Measurements from ENCODE around the gene SERPINA7.

DNA sequence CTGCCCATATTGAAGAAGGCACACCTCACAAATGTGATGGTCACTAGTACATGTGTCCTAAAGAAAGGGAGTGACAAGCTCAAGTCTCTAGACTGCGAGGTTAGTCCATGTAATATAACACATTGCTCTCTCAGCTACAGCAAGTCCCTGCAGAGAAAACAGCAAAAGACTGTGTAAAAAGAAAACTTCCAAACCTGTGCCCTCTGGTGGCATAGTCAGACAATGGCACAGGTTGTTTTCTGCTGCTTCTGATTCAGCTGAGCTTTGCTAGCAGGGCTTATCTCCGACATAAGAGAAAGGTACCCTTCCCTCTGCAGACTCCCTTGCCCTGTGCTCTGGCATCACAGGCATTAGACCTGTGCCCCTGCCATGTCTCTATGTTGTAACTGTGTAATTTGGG, 1.4 kb upstream of the SERPINA7 start:
- TF ChIP-seq, protein P1, sequence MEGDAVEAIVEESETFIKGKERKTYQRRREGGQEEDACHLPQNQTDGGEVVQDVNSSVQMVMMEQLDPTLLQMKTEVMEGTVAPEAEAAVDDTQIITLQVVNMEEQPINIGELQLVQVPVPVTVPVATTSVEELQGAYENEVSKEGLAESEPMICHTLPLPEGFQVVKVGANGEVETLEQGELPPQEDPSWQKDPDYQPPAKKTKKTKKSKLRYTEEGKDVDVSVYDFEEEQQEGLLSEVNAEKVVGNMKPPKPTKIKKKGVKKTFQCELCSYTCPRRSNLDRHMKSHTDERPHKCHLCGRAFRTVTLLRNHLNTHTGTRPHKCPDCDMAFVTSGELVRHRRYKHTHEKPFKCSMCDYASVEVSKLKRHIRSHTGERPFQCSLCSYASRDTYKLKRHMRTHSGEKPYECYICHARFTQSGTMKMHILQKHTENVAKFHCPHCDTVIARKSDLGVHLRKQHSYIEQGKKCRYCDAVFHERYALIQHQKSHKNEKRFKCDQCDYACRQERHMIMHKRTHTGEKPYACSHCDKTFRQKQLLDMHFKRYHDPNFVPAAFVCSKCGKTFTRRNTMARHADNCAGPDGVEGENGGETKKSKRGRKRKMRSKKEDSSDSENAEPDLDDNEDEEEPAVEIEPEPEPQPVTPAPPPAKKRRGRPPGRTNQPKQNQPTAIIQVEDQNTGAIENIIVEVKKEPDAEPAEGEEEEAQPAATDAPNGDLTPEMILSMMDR (IDR thresholded peaks at IDR 0.05), result peak in 2 of 7 experiments; percentile 19 to 27
- no peak for TF ChIP-seq EP300 (IDR thresholded peaks at IDR 0.05)
- no peak for TF ChIP-seq POLR2A (IDR thresholded peaks at IDR 0.05)

Data from stomach (tissue), 4 donors.